Measurements from ENCODE around the gene ZDHHC11B. TPM values are rescaled to one million over a fixed set of nuclear protein-coding genes. Genes with fewer than 3 reads are reported as not detected.
"Not testable (repeated sequence)": the region's sequence is repeated elsewhere in the genome, so short reads cannot be mapped to it uniquely, and the experiment has no call there.

The ZDHHC11B gene
- total RNA-seq, 1 experiment from 2014 or later, result 0.22 TPM

GRCh38 chr5:775961-776861, 8.3 kb downstream of the ZDHHC11B start:
- no peaks in the 10 kb centered on the region for H3K36me3 ChIP-seq
- DNase-seq, result no peak
- H3K4me1 ChIP-seq, result no peaks in the 10 kb centered on the region
- no peak overlapping the region for H3K27ac ChIP-seq
- no peaks in the 10 kb centered on the region for H3K27me3 ChIP-seq
- H3K4me3 ChIP-seq, result no peak overlapping the region
- H3K9me3 ChIP-seq (replicated peaks), result no peaks in the 10 kb centered on the region

DNA sequence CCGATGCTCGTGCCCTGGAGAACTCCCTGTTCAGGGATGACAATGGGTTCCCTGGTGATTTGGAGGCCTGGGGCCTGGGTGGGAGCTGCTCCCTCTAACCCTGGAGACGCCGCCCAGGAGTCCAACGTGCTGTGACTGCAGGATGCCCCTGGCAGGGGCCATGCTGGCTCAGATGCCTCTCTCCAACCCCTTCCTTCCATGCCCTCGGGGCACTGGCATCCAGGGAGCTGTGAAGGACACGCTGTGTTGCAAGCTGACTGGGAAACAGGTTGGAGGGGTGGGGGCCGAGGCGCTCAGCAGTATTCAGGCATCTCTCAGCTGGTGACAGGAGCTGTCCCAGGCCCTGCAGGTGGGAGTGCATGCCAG, 9.0 kb downstream of the ZDHHC11B start:
- H3K4me3 ChIP-seq; H3K27me3 ChIP-seq; H3K36me3 ChIP-seq; H3K4me1 ChIP-seq; H3K9me3 ChIP-seq (replicated peaks); DNase-seq; H3K27ac ChIP-seq: not testable (repeated sequence)

- H3K27ac ChIP-seq; DNase-seq; H3K4me1 ChIP-seq; H3K27me3 ChIP-seq; H3K36me3 ChIP-seq; H3K4me3 ChIP-seq; H3K9me3 ChIP-seq (replicated peaks): not testable (repeated sequence)
Observed at GRCh38 chr5:774854-775505, 9.5 kb downstream of the ZDHHC11B start.

- not testable (repeated sequence) for H3K9me3 ChIP-seq (replicated peaks); H3K27me3 ChIP-seq; H3K36me3 ChIP-seq; H3K27ac ChIP-seq; H3K4me1 ChIP-seq; DNase-seq; H3K4me3 ChIP-seq
Observed at GRCh38 chr5:774304-774703, 10.2 kb downstream of the ZDHHC11B start.

- DNase-seq, result no peak
- no peaks in the 10 kb centered on the region for H3K36me3 ChIP-seq
- H3K4me1 ChIP-seq, result no peaks in the 10 kb centered on the region
- H3K9me3 ChIP-seq (replicated peaks), result no peaks in the 10 kb centered on the region
- H3K27ac ChIP-seq, result no peak overlapping the region
- H3K27me3 ChIP-seq, result no peaks in the 10 kb centered on the region
- no peak overlapping the region for H3K4me3 ChIP-seq
Observed at GRCh38 chr5:773517-774264, 10.8 kb downstream of the ZDHHC11B start.

DNA sequence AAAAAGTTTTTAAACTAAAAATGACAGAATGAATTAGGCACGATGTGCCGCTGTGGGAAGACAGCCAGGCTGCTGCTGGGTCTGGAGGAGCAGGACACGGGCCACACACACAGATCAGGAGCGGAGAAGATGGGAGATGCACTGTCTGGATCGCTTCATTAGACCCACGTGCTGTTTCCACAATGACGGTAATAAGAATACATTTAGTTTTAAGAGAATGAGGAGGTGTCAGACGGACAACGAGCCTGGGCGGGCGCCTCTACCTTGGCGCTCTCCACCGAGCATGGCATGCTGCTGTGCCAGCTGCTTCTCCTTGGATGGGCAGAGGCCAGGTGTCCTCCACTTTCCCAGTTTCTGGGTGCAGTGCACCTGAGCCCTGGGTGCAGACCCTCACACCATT, 11.6 kb downstream of the ZDHHC11B start:
- H3K27ac ChIP-seq; H3K27me3 ChIP-seq; H3K9me3 ChIP-seq (replicated peaks); DNase-seq; H3K4me3 ChIP-seq; H3K4me1 ChIP-seq; H3K36me3 ChIP-seq: not testable (repeated sequence)

DNA sequence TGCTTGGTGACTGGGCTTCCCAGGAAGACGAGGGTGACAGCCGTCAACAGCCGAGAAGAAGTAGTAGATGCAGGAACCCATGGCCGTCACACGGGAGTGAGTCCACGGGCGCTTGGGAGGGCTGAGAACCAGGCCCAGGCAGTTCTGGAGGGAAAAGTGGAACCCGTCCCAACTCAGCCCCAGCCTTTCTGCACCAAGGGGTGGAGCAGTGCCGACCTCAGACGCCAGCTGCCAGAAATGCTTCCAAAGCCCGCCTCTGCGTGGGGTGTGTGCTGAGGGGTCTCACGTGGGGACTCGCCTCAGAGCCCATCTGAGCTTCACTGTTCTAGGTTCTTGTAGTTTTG, 12.0 kb downstream of the ZDHHC11B start:
- H3K27me3 ChIP-seq; H3K27ac ChIP-seq; H3K4me1 ChIP-seq; H3K4me3 ChIP-seq; H3K36me3 ChIP-seq; H3K9me3 ChIP-seq (replicated peaks); DNase-seq: not testable (repeated sequence)

GRCh38 chr5:771841-772546, 12.5 kb downstream of the ZDHHC11B start:
- not testable (repeated sequence) for H3K9me3 ChIP-seq (replicated peaks); H3K36me3 ChIP-seq; H3K4me1 ChIP-seq; DNase-seq; H3K27ac ChIP-seq; H3K27me3 ChIP-seq; H3K4me3 ChIP-seq

GRCh38 chr5:771087-771781, 13.3 kb downstream of the ZDHHC11B start:
- not testable (repeated sequence) for H3K27me3 ChIP-seq, H3K36me3 ChIP-seq

GRCh38 chr5:770585-770984, 13.9 kb downstream of the ZDHHC11B start:
- H3K9me3 ChIP-seq (replicated peaks); H3K4me1 ChIP-seq; H3K27me3 ChIP-seq; H3K27ac ChIP-seq; H3K4me3 ChIP-seq; DNase-seq; H3K36me3 ChIP-seq: not testable (repeated sequence)

More at GRCh38 chr5:771087-771781, 13.3 kb downstream of the ZDHHC11B start:
- DNase-seq; H3K27ac ChIP-seq; H3K4me1 ChIP-seq; H3K4me3 ChIP-seq; H3K9me3 ChIP-seq (replicated peaks): not testable (repeated sequence)

DNA sequence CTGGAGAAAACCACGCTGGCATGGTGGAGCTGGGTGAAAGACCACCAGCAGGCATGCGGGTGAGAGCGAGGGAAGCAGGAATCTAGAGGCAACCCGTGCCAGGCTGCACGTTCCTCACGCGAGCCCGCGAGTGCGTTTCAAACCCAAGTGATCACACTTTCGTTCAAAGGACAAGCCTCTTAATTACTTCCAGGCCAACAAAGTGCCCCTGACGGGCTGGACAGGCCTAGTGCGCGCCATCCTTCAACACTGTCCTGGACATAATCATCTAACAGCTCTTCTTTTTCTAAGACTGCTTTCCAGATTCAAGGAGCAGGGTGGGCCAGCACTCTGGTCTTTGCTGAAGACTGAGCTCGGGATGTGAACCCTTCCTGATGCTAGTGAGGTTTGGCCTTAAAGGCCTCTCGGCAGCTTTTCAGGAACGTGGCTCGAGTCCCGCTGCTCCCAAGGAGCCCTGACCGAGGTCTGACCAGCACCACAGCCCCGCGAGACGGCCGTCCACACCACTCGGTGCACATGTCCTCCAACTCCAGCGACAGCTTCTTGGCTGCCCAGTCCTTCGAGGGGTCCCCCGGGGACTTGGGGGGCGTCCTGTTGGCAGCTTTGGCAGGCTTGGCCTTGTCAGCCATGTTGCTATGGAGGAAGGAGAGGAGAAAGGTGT, 14.9 kb downstream of the ZDHHC11B start:
- not testable (repeated sequence) for H3K4me3 ChIP-seq; DNase-seq; H3K27me3 ChIP-seq; H3K9me3 ChIP-seq (replicated peaks); H3K27ac ChIP-seq; H3K36me3 ChIP-seq; H3K4me1 ChIP-seq

- Histone ChIP-seq H3K4me3 (no peak overlapping the region), H3K27ac (no peak overlapping the region), H3K4me1 (no peaks in the 10 kb centered on the region), H3K9me3 (replicated peaks) (no peaks in the 10 kb centered on the region), H3K36me3 (no peaks in the 10 kb centered on the region), H3K27me3 (no peaks in the 10 kb centered on the region)
- no peak for DNase-seq
Observed at GRCh38 chr5:766666-767431, 17.7 kb downstream of the ZDHHC11B start.

- no peaks in the 10 kb centered on the region for H3K27me3 ChIP-seq
- DNase-seq, result no peak
- H3K27ac ChIP-seq, result no peak overlapping the region
- H3K4me1 ChIP-seq, result no peaks in the 10 kb centered on the region
- H3K36me3 ChIP-seq, result no peaks in the 10 kb centered on the region
- H3K9me3 ChIP-seq (replicated peaks), result no peaks in the 10 kb centered on the region
- H3K4me3 ChIP-seq, result no peak overlapping the region
Observed at GRCh38 chr5:765948-766631, 18.4 kb downstream of the ZDHHC11B start.

Data from SJCRH30 (cell line).